Endothelial cell of umbilical vein (primary cell): ENCODE results near the gene CRISPLD2. TPM values are rescaled to one million over a fixed set of nuclear protein-coding genes. Genes with fewer than 3 reads are reported as not detected.

Experiments used
- BruUV-seq: library from RNA; stranded (reverse); fragments of 400-500 nt; replicated peaks from 2 replicates; lab custom pipeline; 2021; lab: Mats Ljungman, UMichigan
- CTCF ChIA-PET: fragments of 300-600, 350-600 bp; sonication (Branson Sonifier 250); formaldehyde crosslinking; loops from one replicate; lab custom pipeline; 2021; ENCODE audit warnings: antibody characterized with exemption, inconsistent platforms; lab: Charles Lee
- POLR2A ChIA-PET: fragments of 300-600, 350-600 bp; sonication (Branson Sonifier 250); formaldehyde crosslinking; loops from one replicate; lab custom pipeline; 2021; ENCODE audit warnings: antibody characterized with exemption, inconsistent platforms; lab: Charles Lee
- DNase-seq: peaks from one replicate; pipeline ENCODE4 v3.0.0-alpha.2; 2011; ENCODE audit warnings: low read depth, low spot score
- FAIRE-seq: peaks from 2 replicates; lab custom pipeline; 2011; peaks lifted over from hg19 to GRCh38; lab: Jason Lieb, UNC
- H2AFZ ChIP-seq: 2 replicates; pipeline ENCODE4 v1.6.0; 2012; ENCODE audit warnings: low read depth, low read length, control low read depth, inconsistent platforms
- H3K27ac ChIP-seq: 2 replicates; pipeline ENCODE4 v1.5.1; 2011; ENCODE audit warnings: low read depth, mild to moderate bottlenecking, control low read depth, low read length, moderate library complexity; ENCODE audit not compliant: insufficient read depth
- H3K27me3 ChIP-seq, 2 experiments: 2 replicates each; pipeline versions ENCODE4 v1.6.0 to v1.6.1; 2011; ENCODE audit warnings: low read length in 2 of 2, mixed read lengths in 1 of 2; ENCODE audit not compliant: control insufficient read depth in 2 of 2, insufficient read depth in 2 of 2
- H3K36me3 ChIP-seq, 2 experiments: 2 replicates in 1 of 2; 3 replicates in 1 of 2; pipeline ENCODE4 v1.5.1; 2011; ENCODE audit warnings: low read length in 2 of 2, mild to moderate bottlenecking in 1 of 2, moderate library complexity in 1 of 2; ENCODE audit not compliant: control insufficient read depth in 2 of 2, insufficient read depth in 2 of 2; ENCODE audit errors: extremely low read depth in 1 of 2
- H3K4me1 ChIP-seq: 3 replicates; pipeline ENCODE4 v1.5.1; 2011; ENCODE audit warnings: mild to moderate bottlenecking, low read length; ENCODE audit not compliant: control insufficient read depth, insufficient read depth; ENCODE audit errors: extremely low read depth
- H3K4me2 ChIP-seq: 2 replicates; pipeline ENCODE4 v1.6.1; 2011; ENCODE audit warnings: low read length, control low read depth, mixed read lengths; ENCODE audit not compliant: insufficient read depth
- H3K4me3 ChIP-seq, 3 experiments: fragments of 200-600 bp in 1 of 3; sonication (generic), shearing (Covaris generic) in 1 of 3; replicated peaks in 1 of 3; 2 replicates each; pipeline ENCODE4 v1.5.1; 2011 to 2016; ENCODE audit warnings: control low read depth in 3 of 3, low read length in 3 of 3, mild to moderate bottlenecking in 2 of 3, inconsistent platforms in 1 of 3, low read depth in 1 of 3, moderate library complexity in 1 of 3; ENCODE audit not compliant: insufficient read depth in 1 of 3
- H3K79me2 ChIP-seq: 2 replicates; pipeline ENCODE4 v1.6.0; 2012; ENCODE audit warnings: low read length, inconsistent platforms; ENCODE audit not compliant: control insufficient read depth, insufficient read depth
- H3K9ac ChIP-seq: replicated peaks from 2 replicates; pipeline ENCODE3; 2011; ENCODE audit warnings: low read length, control low read depth; ENCODE audit not compliant: insufficient read depth; ENCODE audit errors: extremely low read depth
- H3K9me1 ChIP-seq: replicated peaks from 3 replicates; pipeline ENCODE4 v1.6.0; 2011; ENCODE audit warnings: mild to moderate bottlenecking, low read length; ENCODE audit not compliant: control insufficient read depth, insufficient read depth; ENCODE audit errors: extremely low read depth
- H3K9me3 ChIP-seq: replicated peaks from 2 replicates; pipeline ENCODE4 v1.5.1; 2012; ENCODE audit warnings: low read length, inconsistent platforms; ENCODE audit not compliant: control insufficient read depth, insufficient read depth
- H4K20me1 ChIP-seq: replicated peaks from 2 replicates; pipeline ENCODE3; 2011; ENCODE audit warnings: mild to moderate bottlenecking, low read length; ENCODE audit not compliant: control insufficient read depth, insufficient read depth; ENCODE audit errors: extremely low read depth
- CTCF ChIP-seq, 2 donors: IDR thresholded peaks; 1 replicate in 1 of 2; 2 replicates in 1 of 2; pipeline ENCODE4 v1.5.1; 2011; ENCODE audit warnings: low read length in 2 of 2, mild to moderate bottlenecking in 2 of 2, moderate library complexity in 2 of 2, control low read depth in 1 of 2, inconsistent platforms in 1 of 2, low read depth in 1 of 2; ENCODE audit not compliant: insufficient read depth in 1 of 2; ENCODE audit errors: extremely low read depth in 1 of 2
- EZH2 ChIP-seq: IDR thresholded peaks from 2 replicates; pipeline ENCODE4 v1.6.1; 2012; ENCODE audit warnings: borderline replicate concordance, low read depth, mild to moderate bottlenecking, moderate library complexity, low read length, inconsistent platforms; ENCODE audit not compliant: severe bottlenecking
- GATA2 ChIP-seq: IDR thresholded peaks from 2 replicates; pipeline ENCODE4 v1.7.0; 2011; ENCODE audit warnings: low read depth, mild to moderate bottlenecking, moderate library complexity, mixed read lengths, low read length; ENCODE audit not compliant: insufficient read length, insufficient read depth
- MAX ChIP-seq: IDR thresholded peaks from 2 replicates; pipeline ENCODE4 v1.6.1; 2011; ENCODE audit not compliant: insufficient read depth, insufficient read length
- MYC ChIP-seq: IDR thresholded peaks from one replicate; pipeline ENCODE4 v1.6.1; 2011; ENCODE audit warnings: mild to moderate bottlenecking, low read depth, low read length
- POLR2AphosphoS5 ChIP-seq: IDR thresholded peaks from 2 replicates; pipeline ENCODE4 v1.6.1; 2012; ENCODE audit warnings: low read depth, mild to moderate bottlenecking, control low read depth, low read length, moderate library complexity; ENCODE audit not compliant: insufficient read depth
- dilution Hi-C: fragments of 300-500 bp; cut with MboI; formaldehyde crosslinking; loops from one replicate; pipeline ENCODE4 v1.15.0; 2019; ENCODE audit warnings: low sequenced_read_pairs; ENCODE audit not compliant: extremely low pct_ligation_motif_present
- intact Hi-C: fragments of 100-400 bp; cut with micrococcal nuclease; formaldehyde crosslinking; loops from one replicate; pipeline ENCODE4 v1.10.0; 2022
- polyA plus RNA-seq, 4 experiments: library from polyadenylated mRNA; depleted of rRNA in 3 of 4; stranded (reverse) in 3 of 4; unstranded in 1 of 4; fragments of >200 nt; gene quantifications; 2 replicates each; pipeline versions ENCODE4 v1.2.1 to v1.2.3, GENCODE V29; 2011 to 2012; ENCODE audit warnings: missing spikeins in 1 of 4
- total RNA-seq: library from RNA; stranded (reverse); gene quantifications from 2 replicates; pipeline ENCODE4 v1.2.3, GENCODE V29; 2021

CRISPLD2 gene
- total and polyA plus RNA-seq, 2 donors (not counting 3 experiments of a cell fraction or from before 2014, with no cell fraction given) = 0.14 to 0.73 TPM

GRCh38 chr16:84892097-84892496, 72.3 kb downstream of the CRISPLD2 start:
- H3K4me2 ChIP-seq = no peak overlapping the region
- H3K36me3 ChIP-seq = no peaks in the 10 kb centered on the region
- FAIRE-seq (no peak), DNase-seq (no peak)
- CTCF ChIA-PET = interaction anchor here (0.9 to 1.9 kb wide), 4 partner anchors 10 to 120 kb away, joined by 3 to 11 read pairs (median 3); no protein-coding TSS in a partner anchor
- TF ChIP-seq MAX = no peak
- TF ChIP-seq EZH2 = no peak
- no peak for TF ChIP-seq POLR2AphosphoS5
- no peak for TF ChIP-seq GATA2
- intact Hi-C loops (no loop called here), dilution Hi-C loops (no loop called here)
- BruUV-seq = no TSS peak
- no peak overlapping the region for H3K9ac ChIP-seq
- no peaks in the 10 kb centered on the region for H3K9me3 ChIP-seq
- no peak overlapping the region for H3K27ac ChIP-seq
- H3K79me2 ChIP-seq = no peaks in the 10 kb centered on the region
- POLR2A ChIA-PET = no interaction called here
- no peaks in the 10 kb centered on the region for H3K4me1 ChIP-seq
- no peak overlapping the region for H2AFZ ChIP-seq
- H4K20me1 ChIP-seq = no peaks in the 10 kb centered on the region
- no peak overlapping the region for H3K4me3 ChIP-seq
- peaks cover 0 to 2% of the 10 kb centered on the region in 2 experiments for H3K27me3 ChIP-seq
- H3K9me1 ChIP-seq = no peaks in the 10 kb centered on the region

- H3K9me3 ChIP-seq = no peaks in the 10 kb centered on the region
- dilution Hi-C loops = no loop called here
- TF ChIP-seq CTCF (IDR thresholded peaks at IDR 0.05; ENCODE audit: extremely low read depth in 1 of 2, insufficient read depth in 1 of 2, low read depth in 1 of 2, low read length in 2 of 2) = no peak
- no peak for TF ChIP-seq MYC
- no peak for TF ChIP-seq GATA2
- no peak overlapping the region for H3K4me3 ChIP-seq
- H3K9me1 ChIP-seq = no peaks in the 10 kb centered on the region
- no peaks in the 10 kb centered on the region for H3K4me1 ChIP-seq
- H2AFZ ChIP-seq = no peak overlapping the region
- no peaks in the 10 kb centered on the region for H3K36me3 ChIP-seq
- intact Hi-C loops = no loop called here
- H3K9ac ChIP-seq = no peak overlapping the region
- BruUV-seq = no TSS peak
- no peak overlapping the region for H3K27ac ChIP-seq
- H4K20me1 ChIP-seq = no peaks in the 10 kb centered on the region
- H3K79me2 ChIP-seq = no peaks in the 10 kb centered on the region
- ChIA-PET POLR2A (no interaction called here), CTCF (no interaction called here)
- H3K27me3 ChIP-seq = peaks cover 0 to 2% of the 10 kb centered on the region in 2 experiments
- no peak overlapping the region for H3K4me2 ChIP-seq
- DNase-seq = no peak
- no peak for FAIRE-seq
These were observed 73.7 kb downstream of the CRISPLD2 start for GRCh38 chr16:84893467-84893848.
